ENCODE results near the gene SSX3. TPM values are rescaled to one million over a fixed set of nuclear protein-coding genes. Genes with fewer than 3 reads are reported as not detected.
"Not testable (repeated sequence)": the region's sequence is repeated elsewhere in the genome, so short reads cannot be mapped to it uniquely, and the experiment has no call there.

Gene SSX3, protein sequence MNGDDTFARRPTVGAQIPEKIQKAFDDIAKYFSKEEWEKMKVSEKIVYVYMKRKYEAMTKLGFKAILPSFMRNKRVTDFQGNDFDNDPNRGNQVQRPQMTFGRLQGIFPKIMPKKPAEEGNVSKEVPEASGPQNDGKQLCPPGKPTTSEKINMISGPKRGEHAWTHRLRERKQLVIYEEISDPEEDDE
- total RNA-seq: not detected

DNA sequence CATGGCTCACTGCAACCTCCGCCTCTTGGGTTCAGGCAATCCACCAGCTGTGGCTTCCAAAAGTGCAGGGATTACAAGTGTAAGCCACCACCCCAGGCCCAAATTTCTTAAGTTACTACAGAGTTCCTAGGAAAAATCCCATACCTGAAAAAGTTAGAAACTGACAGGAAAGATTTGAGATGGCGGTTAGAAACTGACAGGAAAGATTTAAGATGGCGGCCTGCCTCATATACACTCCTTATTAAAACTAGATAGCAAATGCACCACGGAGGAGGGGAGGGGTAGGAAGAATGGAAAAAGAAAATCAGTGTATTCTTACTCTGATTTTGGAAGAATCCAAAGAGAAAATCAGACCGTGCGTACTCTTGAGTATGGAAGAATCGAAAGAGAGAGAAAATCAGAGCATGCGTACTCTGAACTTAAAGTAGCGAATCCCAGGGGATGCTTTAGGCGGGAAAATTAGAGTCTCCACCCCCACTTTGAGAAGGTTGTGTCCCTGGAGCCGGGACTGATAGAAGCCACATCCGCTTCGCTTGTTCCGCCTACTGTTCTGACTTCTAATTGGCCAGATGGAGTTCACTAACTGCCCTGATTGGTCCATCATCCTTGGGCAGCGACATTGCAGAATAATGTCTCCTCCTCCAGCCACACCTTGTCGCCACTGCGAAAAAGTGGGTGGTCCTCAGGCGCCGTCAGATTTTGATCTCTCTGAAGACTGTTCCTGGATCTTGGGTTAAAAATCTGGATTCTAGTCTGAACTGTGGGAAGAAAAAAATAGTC lies at the start of gene SSX3:
TSS of gene SSX3 (minus strand) at position 389 of the 780 bp plus-strand sequence. CDS start 1,454 bp downstream, outside the sequence.
- in situ Hi-C loops (cut with MboI; ENCODE audit: low pct_ligation_motif_present in 1 of 4, low pct_unique_long_range_greater_than_20kb in 1 of 4, low sequenced_read_pairs in 3 of 4); H3K4me1 ChIP-seq; H3K27me3 ChIP-seq; DNase-seq; H3K4me3 ChIP-seq; H3K9me3 ChIP-seq; intact Hi-C loops (cut with DNase I; ENCODE audit: low total_unique reads); H3K36me3 ChIP-seq; H3K27ac ChIP-seq: not testable (repeated sequence)
- 88% methylated on average over 19 of the region's 19 CpGs; no CpG with 5 or more reads in 1 of the 2 donors for WGBS, 2 donors (ENCODE audit: low coverage in 1 of 2)

GRCh38 chrX:48397825-48398224 lies 41.3 kb upstream of the SSX3 start:
- WGBS, 2 donors (ENCODE audit: low coverage in 1 of 2): 16% methylated on average over 1 of the region's 1 CpG; no CpG with 5 or more reads in 1 of the 2 donors
- H3K27me3 ChIP-seq; H3K4me1 ChIP-seq; H3K4me3 ChIP-seq; H3K36me3 ChIP-seq; in situ Hi-C loops (cut with MboI; ENCODE audit: low pct_ligation_motif_present in 1 of 4, low pct_unique_long_range_greater_than_20kb in 1 of 4, low sequenced_read_pairs in 3 of 4); H3K9me3 ChIP-seq; DNase-seq; H3K27ac ChIP-seq; intact Hi-C loops (cut with DNase I; ENCODE audit: low total_unique reads): not testable (repeated sequence)

DNA sequence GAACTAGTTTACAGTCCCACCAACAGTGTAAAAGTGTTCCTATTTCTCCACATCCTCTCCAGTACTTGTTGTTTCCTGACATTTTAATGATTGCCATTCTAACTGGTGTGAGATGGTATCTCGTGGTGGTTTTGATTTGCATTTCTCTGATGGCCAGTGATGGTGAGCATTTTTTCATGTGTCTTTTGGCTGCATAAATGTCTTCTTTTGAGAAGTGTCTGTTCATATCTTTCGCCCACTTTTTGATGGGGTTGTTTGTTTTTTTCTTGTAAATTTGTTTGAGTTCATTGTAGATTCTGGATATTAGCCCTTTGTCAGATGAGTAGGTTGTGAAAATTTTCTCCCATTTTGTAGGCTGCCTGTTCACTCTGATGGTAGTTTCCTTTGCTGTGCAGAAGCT lies 40.4 kb upstream of the SSX3 start:
- H3K27me3 ChIP-seq; H3K4me3 ChIP-seq; H3K36me3 ChIP-seq; H3K9me3 ChIP-seq; in situ Hi-C loops (cut with MboI; ENCODE audit: low pct_ligation_motif_present in 1 of 4, low pct_unique_long_range_greater_than_20kb in 1 of 4, low sequenced_read_pairs in 3 of 4); DNase-seq; H3K4me1 ChIP-seq; intact Hi-C loops (cut with DNase I; ENCODE audit: low total_unique reads); H3K27ac ChIP-seq: not testable (repeated sequence)
- 59% methylated on average over 2 of the region's 2 CpGs; no CpG with 5 or more reads in 1 of the 2 donors for WGBS, 2 donors (ENCODE audit: low coverage in 1 of 2)

GRCh38 chrX:48383239-48383638 lies 26.7 kb upstream of the SSX3 start, which contains the start of gene SSX4:
SSX4 (plus strand) TSS chrX:48383539; CDS start chrX:48384054, 515 bp downstream.
- no CpG with 5 or more reads among the region's 16 CpGs for WGBS, 2 donors (ENCODE audit: low coverage in 1 of 2)
- H3K27ac ChIP-seq; intact Hi-C loops (cut with DNase I; ENCODE audit: low total_unique reads); H3K9me3 ChIP-seq; in situ Hi-C loops (cut with MboI; ENCODE audit: low pct_ligation_motif_present in 1 of 4, low pct_unique_long_range_greater_than_20kb in 1 of 4, low sequenced_read_pairs in 3 of 4); H3K27me3 ChIP-seq; H3K4me3 ChIP-seq; H3K36me3 ChIP-seq; DNase-seq; H3K4me1 ChIP-seq: not testable (repeated sequence)

GRCh38 chrX:48370408-48370807 lies 13.9 kb upstream of the SSX3 start:
- no CpG with 5 or more reads among the region's 8 CpGs for WGBS, 2 donors (ENCODE audit: low coverage in 1 of 2)
- intact Hi-C loops (cut with DNase I; ENCODE audit: low total_unique reads); H3K36me3 ChIP-seq; in situ Hi-C loops (cut with MboI; ENCODE audit: low pct_ligation_motif_present in 1 of 4, low pct_unique_long_range_greater_than_20kb in 1 of 4, low sequenced_read_pairs in 3 of 4); DNase-seq; H3K4me1 ChIP-seq; H3K9me3 ChIP-seq; H3K27me3 ChIP-seq; H3K4me3 ChIP-seq; H3K27ac ChIP-seq: not testable (repeated sequence)

DNA sequence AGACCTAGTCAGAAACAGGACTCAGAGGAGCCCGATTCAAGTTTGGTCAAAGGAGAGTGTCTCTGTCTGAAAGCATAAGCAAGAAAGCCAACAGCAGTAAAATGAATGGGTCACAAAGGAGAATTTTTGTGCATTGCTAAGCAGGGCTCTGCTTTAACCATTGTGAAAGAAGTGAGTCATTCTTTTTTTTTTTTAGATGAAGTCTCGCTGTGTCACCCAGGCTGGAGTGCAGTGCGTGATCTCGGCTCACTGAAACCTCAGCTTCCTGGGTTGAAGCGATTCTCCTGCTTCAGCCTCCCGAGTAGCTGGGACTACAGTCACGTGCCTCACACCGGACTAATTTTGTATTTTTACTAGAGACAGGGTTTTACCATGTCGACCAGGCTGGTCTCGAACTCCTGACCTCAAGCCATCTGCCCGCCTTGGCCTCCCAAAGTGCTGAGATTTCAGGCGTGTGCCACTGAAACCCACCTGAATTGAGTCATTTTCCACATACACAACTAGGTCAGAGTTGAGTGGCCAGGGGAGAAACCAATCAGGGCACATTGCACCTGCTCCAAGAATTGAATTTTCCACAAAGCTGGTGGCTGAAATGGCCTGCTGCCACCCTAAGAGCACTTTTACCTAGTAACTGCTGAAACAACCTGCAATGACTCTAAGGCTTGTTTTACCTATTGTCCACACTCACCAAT lies 11.4 kb upstream of the SSX3 start:
- intact Hi-C loops (cut with DNase I; ENCODE audit: low total_unique reads); H3K4me3 ChIP-seq; in situ Hi-C loops (cut with MboI; ENCODE audit: low pct_ligation_motif_present in 1 of 4, low pct_unique_long_range_greater_than_20kb in 1 of 4, low sequenced_read_pairs in 3 of 4); H3K27ac ChIP-seq; DNase-seq; H3K36me3 ChIP-seq; H3K27me3 ChIP-seq; H3K9me3 ChIP-seq; H3K4me1 ChIP-seq: not testable (repeated sequence)
- WGBS, 2 donors (ENCODE audit: low coverage in 1 of 2): no CpG with 5 or more reads among the region's 12 CpGs

DNA sequence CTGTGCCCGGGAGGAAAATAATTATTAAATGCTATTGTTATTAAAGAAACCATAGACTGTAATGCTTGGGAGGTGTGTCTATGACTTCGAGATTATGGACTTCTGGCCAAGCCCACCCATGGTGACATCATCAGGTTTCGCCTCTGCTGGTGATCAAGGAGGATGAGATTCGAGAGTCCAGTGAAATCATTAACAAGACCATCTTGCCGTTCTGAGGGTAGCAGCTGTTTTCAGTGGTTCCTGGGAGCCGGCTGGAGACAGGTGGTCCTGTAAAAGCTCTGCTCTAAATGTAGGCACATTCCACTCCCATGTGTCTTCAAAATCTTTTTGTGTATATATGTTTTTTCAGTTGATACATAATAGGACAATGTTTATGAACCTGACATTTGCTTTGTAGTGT lies 2.8 kb upstream of the SSX3 start:
- H3K4me3 ChIP-seq; H3K36me3 ChIP-seq; H3K9me3 ChIP-seq; H3K27me3 ChIP-seq; in situ Hi-C loops (cut with MboI; ENCODE audit: low pct_ligation_motif_present in 1 of 4, low pct_unique_long_range_greater_than_20kb in 1 of 4, low sequenced_read_pairs in 3 of 4); H3K4me1 ChIP-seq; H3K27ac ChIP-seq; DNase-seq; intact Hi-C loops (cut with DNase I; ENCODE audit: low total_unique reads): not testable (repeated sequence)
- WGBS, 2 donors (ENCODE audit: low coverage in 1 of 2): 69% methylated on average over 6 of the region's 6 CpGs; no CpG with 5 or more reads in 1 of the 2 donors

Measured in transverse colon (tissue), 4 donors.